ENCODE results near the gene SYNCRIP. TPM values are rescaled to one million over a fixed set of nuclear protein-coding genes. Genes with fewer than 3 reads are reported as not detected.

The SYNCRIP gene
- total and polyA plus RNA-seq, 2 of the 13 experiments (the other 11 are each of a cell fraction or from before 2014, with no cell fraction given): 8.1 to 112 TPM

DNA sequence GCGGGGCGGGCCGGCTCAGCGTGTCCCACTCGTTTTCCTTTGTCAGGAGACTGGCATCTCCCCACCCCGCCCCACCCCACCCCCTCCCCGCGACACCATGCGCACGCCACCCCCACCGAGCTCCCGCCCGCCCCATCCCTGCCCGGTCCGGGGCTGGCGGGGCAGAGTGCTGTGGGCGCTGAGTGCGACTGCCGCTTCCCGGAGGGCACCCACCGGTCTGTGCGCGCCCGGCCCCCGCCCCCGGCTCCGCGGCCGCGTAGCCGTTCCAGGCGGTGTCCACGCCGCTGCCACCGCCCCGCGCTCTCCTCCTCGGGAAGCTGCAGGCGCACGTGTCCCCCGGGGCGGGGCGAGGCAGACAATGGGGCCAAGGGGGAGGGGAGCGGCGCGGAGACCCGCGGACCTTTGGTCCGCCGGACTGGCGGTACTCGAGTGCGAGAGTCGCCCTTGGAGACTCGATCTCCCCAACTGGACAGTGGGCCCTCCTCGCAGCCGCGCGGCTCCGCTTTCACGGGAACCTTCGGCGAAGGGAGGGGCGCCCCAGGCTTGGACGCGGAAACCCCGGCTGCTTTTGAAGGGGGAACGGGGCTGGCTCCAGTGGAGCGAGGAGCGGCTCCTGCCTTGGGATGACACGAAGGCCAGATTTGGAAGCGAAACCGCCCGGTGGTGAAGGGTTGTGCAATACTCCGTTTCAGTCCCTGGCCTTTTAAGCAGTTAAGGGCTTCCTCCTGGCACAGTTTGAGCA lies 1.0 kb upstream of the SYNCRIP start (continued):
- TF ChIP-seq, protein P1, sequence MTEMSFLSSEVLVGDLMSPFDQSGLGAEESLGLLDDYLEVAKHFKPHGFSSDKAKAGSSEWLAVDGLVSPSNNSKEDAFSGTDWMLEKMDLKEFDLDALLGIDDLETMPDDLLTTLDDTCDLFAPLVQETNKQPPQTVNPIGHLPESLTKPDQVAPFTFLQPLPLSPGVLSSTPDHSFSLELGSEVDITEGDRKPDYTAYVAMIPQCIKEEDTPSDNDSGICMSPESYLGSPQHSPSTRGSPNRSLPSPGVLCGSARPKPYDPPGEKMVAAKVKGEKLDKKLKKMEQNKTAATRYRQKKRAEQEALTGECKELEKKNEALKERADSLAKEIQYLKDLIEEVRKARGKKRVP (CRISPR knock-in tag; IDR thresholded peaks at IDR 0.05): peak in 1 of 2 experiments; percentile 67; a peak in 2 of 4 replicates
- TF ChIP-seq XBP1 (CRISPR knock-in tag; IDR thresholded peaks at IDR 0.05): no peak; the same call in 1 of the 2 replicates
- no peak for TF ChIP-seq ZFP62 (CRISPR knock-in tag; IDR thresholded peaks at IDR 0.05)
- TF ChIP-seq SOX5 (CRISPR knock-in tag; IDR thresholded peaks at IDR 0.05; ENCODE audit: borderline replicate concordance): peak; percentile 95
- 0 out of 2 replicates have a peak, but pooled peaks have one; percentile 61 for TF ChIP-seq SNAI1 (CRISPR knock-in tag; IDR thresholded peaks at IDR 0.05; ENCODE audit: borderline replicate concordance)
- TF ChIP-seq, protein P2, sequence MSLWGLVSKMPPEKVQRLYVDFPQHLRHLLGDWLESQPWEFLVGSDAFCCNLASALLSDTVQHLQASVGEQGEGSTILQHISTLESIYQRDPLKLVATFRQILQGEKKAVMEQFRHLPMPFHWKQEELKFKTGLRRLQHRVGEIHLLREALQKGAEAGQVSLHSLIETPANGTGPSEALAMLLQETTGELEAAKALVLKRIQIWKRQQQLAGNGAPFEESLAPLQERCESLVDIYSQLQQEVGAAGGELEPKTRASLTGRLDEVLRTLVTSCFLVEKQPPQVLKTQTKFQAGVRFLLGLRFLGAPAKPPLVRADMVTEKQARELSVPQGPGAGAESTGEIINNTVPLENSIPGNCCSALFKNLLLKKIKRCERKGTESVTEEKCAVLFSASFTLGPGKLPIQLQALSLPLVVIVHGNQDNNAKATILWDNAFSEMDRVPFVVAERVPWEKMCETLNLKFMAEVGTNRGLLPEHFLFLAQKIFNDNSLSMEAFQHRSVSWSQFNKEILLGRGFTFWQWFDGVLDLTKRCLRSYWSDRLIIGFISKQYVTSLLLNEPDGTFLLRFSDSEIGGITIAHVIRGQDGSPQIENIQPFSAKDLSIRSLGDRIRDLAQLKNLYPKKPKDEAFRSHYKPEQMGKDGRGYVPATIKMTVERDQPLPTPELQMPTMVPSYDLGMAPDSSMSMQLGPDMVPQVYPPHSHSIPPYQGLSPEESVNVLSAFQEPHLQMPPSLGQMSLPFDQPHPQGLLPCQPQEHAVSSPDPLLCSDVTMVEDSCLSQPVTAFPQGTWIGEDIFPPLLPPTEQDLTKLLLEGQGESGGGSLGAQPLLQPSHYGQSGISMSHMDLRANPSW (CRISPR knock-in tag; IDR thresholded peaks at IDR 0.05; ENCODE audit: borderline replicate concordance): no peak
- TF ChIP-seq, protein P3, sequence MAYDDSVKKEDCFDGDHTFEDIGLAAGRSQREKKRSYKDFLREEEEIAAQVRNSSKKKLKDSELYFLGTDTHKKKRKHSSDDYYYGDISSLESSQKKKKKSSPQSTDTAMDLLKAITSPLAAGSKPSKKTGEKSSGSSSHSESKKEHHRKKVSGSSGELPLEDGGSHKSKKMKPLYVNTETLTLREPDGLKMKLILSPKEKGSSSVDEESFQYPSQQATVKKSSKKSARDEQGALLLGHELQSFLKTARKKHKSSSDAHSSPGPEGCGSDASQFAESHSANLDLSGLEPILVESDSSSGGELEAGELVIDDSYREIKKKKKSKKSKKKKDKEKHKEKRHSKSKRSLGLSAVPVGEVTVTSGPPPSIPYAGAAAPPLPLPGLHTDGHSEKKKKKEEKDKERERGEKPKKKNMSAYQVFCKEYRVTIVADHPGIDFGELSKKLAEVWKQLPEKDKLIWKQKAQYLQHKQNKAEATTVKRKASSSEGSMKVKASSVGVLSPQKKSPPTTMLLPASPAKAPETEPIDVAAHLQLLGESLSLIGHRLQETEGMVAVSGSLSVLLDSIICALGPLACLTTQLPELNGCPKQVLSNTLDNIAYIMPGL (CRISPR knock-in tag; IDR thresholded peaks at IDR 0.05; ENCODE audit: borderline replicate concordance in 1 of 2, low read depth in 1 of 2): peak; percentile 30 to 72; a peak in 3 of 4 replicates
- no peak for TF ChIP-seq RFXAP (CRISPR knock-in tag; IDR thresholded peaks at IDR 0.05; ENCODE audit: borderline replicate concordance)
- TF ChIP-seq IKZF4 (CRISPR knock-in tag; IDR thresholded peaks at IDR 0.05; ENCODE audit: borderline replicate concordance, low read depth, not compliant biosample characterization): peak; percentile 91
- TF ChIP-seq MIER2 (CRISPR knock-in tag; IDR thresholded peaks at IDR 0.05): peak; percentile 57; the same call in 1 of the 2 replicates
- TF ChIP-seq, protein P4, sequence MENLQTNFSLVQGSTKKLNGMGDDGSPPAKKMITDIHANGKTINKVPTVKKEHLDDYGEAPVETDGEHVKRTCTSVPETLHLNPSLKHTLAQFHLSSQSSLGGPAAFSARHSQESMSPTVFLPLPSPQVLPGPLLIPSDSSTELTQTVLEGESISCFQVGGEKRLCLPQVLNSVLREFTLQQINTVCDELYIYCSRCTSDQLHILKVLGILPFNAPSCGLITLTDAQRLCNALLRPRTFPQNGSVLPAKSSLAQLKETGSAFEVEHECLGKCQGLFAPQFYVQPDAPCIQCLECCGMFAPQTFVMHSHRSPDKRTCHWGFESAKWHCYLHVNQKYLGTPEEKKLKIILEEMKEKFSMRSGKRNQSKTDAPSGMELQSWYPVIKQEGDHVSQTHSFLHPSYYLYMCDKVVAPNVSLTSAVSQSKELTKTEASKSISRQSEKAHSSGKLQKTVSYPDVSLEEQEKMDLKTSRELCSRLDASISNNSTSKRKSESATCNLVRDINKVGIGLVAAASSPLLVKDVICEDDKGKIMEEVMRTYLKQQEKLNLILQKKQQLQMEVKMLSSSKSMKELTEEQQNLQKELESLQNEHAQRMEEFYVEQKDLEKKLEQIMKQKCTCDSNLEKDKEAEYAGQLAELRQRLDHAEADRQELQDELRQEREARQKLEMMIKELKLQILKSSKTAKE (CRISPR knock-in tag; IDR thresholded peaks at IDR 0.05; ENCODE audit: borderline replicate concordance): peak; percentile 77; the same call in 1 of the 2 replicates
- TF ChIP-seq, protein P5, sequence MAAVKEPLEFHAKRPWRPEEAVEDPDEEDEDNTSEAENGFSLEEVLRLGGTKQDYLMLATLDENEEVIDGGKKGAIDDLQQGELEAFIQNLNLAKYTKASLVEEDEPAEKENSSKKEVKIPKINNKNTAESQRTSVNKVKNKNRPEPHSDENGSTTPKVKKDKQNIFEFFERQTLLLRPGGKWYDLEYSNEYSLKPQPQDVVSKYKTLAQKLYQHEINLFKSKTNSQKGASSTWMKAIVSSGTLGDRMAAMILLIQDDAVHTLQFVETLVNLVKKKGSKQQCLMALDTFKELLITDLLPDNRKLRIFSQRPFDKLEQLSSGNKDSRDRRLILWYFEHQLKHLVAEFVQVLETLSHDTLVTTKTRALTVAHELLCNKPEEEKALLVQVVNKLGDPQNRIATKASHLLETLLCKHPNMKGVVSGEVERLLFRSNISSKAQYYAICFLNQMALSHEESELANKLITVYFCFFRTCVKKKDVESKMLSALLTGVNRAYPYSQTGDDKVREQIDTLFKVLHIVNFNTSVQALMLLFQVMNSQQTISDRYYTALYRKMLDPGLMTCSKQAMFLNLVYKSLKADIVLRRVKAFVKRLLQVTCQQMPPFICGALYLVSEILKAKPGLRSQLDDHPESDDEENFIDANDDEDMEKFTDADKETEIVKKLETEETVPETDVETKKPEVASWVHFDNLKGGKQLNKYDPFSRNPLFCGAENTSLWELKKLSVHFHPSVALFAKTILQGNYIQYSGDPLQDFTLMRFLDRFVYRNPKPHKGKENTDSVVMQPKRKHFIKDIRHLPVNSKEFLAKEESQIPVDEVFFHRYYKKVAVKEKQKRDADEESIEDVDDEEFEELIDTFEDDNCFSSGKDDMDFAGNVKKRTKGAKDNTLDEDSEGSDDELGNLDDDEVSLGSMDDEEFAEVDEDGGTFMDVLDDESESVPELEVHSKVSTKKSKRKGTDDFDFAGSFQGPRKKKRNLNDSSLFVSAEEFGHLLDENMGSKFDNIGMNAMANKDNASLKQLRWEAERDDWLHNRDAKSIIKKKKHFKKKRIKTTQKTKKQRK (IDR thresholded peaks at IDR 0.05; ENCODE audit: low read length): no peak
- 0 out of 2 replicates have a peak, but pooled peaks have one; percentile 67 for TF ChIP-seq ZNF839 (CRISPR knock-in tag; IDR thresholded peaks at IDR 0.05; ENCODE audit: borderline replicate concordance)
- no peak for TF ChIP-seq ZNF577 (CRISPR knock-in tag; IDR thresholded peaks at IDR 0.05; ENCODE audit: borderline replicate concordance, low read depth)
- TF ChIP-seq ZNF644 (CRISPR knock-in tag; IDR thresholded peaks at IDR 0.05; ENCODE audit: low read depth): no peak
- peak; percentile 27; the same call in 1 of the 2 replicates for TF ChIP-seq ZSCAN20 (CRISPR knock-in tag; IDR thresholded peaks at IDR 0.05; ENCODE audit: borderline replicate concordance)

Measured in HepG2 (cell line).